HTERT RPE-1 (cell line): Measurements from ENCODE around the gene PACS2.
"Not testable (repeated sequence)": the region's sequence is repeated elsewhere in the genome, so short reads cannot be mapped to it uniquely, and the experiment has no call there.

ENCODE experiments used
- in situ Hi-C: fragments of 300-500 bp; cut with MboI; formaldehyde crosslinking; loops from 4 replicates; pipeline ENCODE4 v1.14.3; 2020; ENCODE audit warnings: low sequenced_read_pairs

PACS2 gene

DNA sequence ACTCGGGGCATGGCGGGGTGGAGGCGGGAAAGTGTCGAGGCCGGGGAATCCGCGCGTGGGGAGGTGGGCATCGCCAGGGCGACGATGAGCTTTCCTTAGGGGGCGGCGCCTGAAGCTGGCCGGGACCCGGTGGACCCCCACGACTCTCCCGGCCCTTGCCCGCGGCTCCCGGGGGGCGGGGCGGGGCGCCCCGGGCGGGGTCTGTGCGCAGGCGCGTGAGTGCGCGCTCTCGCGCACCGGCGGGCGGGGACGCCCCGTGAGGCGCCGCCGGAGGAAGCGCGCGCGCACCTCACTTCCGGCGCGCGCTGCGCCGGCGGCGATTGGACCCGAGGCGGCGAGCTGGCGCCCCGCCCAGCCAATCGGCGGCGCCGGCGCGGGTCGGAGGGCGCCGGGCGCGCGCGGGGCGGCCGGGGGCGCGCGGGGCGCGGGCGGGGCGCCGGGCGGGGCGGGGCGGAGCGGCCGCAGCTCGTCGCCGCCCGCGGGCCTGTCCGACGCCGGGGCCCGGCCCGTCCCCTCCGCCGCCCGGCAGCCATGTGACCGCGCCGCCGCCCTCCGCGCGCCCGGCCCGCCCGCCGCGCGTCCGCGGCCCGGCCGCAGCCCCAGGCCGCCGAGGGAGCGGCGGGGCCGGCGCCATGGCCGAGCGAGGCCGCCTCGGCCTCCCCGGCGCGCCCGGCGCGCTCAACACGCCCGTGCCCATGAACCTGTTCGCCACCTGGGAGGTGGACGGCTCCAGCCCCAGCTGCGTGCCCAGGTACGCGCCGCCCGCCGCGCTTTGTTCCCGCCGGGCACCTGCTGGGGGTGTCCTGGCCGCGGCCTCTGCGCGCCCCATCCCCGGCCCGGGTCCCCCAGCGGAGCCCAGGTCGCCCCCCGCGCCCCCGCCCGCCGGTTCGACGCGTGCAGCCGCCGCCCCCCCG lies at the start of gene PACS2:
Gene PACS2 (plus strand): TSS at position 462 of the 914 bp plus-strand sequence. CDS start 171 bp downstream, at position 633.
- in situ Hi-C loops, result no loop called here

DNA sequence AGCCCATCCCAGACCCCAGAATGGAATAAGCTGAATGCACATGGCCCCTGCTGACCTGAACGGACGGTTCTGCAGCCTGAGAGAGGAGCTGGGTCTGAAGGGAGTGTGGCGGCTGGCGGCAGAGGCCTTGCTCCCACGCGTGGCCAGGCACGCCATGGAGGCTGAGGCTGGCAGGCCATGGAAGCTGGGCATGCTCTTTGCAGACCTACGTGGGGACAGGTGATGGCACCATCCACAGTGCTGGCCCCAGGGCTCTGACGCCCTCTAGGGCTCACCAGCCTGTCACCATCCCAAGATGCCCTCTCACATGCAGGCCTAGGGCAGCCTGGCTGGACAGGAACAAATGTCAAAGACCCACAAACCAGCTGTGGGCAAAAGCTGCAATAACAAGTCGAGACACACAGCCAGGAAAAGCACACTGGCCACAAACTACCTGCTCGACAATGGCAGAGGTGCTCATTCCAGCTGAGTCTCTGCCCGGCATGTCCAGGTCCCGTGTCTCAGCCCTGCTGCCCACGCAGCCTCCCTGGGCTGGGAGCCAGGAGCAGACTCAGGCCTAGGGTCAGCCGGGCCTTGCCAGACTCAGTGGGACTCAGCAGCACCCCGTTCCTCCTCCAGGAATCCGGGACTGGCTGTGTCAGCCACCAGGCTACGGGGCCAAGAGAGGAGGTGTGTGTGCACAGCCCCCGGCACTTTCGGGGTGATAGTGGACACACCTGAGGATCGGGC lies 46.6 kb upstream of the PACS2 start:
- in situ Hi-C loops, result no loop called here

DNA sequence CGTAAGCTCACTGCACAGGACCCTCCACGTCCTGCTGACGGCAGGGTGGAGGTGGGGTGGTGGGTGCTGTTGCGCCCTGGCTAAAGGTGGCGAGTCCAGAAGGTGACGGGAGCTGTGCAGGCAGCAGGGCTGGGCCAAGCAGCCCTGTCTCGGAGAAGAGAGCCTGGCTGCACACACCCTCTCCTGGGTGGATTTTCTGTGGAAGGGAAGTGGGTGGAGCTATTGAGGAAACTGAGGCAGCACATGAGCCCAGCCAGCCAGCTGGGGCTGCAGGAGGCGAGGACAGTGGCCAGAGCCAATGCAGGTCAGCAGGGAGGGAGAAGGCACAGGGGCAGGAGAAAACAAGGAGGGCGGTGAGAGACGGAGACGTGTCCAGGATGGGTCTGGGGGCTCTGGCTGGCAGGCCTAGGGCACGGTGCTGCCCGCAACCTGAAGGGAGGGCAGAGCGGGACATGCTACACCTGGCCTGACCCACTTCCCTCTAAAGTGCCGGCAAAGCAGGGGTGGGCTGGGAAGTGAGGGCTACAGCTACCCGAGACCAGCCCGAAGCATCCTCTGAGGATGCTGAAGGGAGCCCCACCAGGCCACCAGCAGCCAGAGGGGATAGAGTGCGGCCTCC lies 45.7 kb upstream of the PACS2 start:
- in situ Hi-C loops, result no loop called here

DNA sequence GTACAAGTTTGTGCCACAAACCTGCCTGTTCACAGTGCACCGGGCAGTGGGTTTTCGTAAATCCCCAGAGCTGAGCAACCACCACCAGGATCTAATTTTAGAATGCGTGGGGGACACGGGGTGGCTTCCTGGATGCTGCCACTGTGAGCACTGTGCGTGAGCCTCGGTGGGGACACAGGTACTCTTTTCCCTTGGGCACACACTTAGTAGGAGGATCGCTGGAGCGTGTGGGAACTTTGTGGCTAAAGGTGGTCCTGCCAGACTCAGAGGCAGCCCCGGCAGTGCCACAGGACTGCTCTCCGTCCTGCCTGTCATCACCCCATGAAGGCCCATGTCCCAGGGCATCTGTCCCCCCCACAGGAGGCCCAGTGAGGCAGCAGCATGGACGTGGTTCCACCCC lies 45.1 kb upstream of the PACS2 start:
- in situ Hi-C loops, result no loop called here

DNA sequence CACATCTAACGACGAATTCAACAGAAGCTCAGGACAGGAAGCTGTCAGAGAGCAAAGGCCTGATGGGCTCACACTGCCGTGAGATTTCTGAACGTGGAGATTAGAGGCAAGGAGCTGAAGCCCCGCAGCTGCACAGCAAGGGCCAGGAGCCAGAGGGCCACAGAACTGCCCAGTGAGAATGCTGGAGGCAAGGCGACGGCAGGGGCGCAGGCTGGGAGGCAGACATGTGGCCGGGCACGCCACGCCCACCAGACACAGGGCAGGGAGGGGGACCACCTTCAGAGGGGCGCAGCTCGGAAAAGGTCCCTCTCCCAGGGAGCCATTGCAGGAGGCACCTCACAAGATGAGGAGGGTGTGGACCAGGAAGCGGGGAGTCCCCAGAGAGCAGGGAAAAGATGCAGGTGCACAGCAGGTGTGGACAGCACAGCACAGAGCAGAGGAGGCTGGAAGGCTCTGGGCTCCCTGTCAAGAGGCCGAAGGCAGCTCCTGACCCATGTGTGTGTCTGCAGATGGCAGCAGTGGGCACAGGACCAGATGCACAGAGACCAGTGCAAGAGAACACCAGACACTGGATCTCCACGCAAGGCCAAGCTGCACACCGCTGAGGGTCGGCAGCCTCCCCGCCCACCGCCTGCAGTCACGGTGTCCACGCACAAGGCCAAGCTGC lies 43.2 kb upstream of the PACS2 start:
- in situ Hi-C loops, result no loop called here

- in situ Hi-C loops, result no loop called here
Measured at GRCh38 chr14:105272623-105273022, 41.9 kb upstream of the PACS2 start.

GRCh38 chr14:105273062-105273461 lies 41.5 kb upstream of the PACS2 start:
- in situ Hi-C loops, result no loop called here

- in situ Hi-C loops, result no loop called here
Measured at GRCh38 chr14:105274637-105275036, 39.9 kb upstream of the PACS2 start.

DNA sequence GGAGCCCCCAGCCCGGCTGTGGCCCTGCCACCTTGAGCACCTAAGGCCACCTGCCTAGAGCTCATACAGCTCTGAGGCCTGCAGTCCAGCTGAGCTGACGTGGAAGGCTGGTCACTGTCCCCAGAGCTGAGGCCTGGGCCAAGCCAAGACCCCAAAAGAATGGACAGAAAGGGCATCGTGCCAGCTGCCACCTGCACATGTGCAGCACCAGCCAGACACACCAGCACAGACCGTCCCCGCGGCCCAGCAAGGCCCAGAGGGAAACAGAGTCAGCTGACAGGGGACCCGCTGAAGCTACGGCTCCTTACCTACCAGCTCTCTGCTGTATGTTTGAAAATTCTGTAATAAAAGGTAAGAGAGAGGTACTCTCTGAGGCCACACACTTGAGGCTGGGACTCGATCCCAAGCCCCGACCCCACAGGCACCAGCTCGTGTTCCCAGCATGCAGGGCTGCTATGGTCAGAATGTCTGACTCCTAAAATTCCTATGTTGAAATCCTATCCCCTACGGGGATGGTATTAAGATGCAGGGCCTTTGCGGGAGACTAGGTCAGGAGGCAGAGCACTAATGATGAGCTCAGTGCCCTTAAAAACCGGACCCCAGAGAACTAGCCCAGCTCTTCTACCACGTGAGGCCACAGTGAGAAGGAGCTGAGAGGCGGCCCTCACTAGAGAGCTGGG lies 39.1 kb upstream of the PACS2 start:
- in situ Hi-C loops, result no loop called here

GRCh38 chr14:105277448-105277847 lies 37.1 kb upstream of the PACS2 start:
- in situ Hi-C loops, result not testable (repeated sequence)

DNA sequence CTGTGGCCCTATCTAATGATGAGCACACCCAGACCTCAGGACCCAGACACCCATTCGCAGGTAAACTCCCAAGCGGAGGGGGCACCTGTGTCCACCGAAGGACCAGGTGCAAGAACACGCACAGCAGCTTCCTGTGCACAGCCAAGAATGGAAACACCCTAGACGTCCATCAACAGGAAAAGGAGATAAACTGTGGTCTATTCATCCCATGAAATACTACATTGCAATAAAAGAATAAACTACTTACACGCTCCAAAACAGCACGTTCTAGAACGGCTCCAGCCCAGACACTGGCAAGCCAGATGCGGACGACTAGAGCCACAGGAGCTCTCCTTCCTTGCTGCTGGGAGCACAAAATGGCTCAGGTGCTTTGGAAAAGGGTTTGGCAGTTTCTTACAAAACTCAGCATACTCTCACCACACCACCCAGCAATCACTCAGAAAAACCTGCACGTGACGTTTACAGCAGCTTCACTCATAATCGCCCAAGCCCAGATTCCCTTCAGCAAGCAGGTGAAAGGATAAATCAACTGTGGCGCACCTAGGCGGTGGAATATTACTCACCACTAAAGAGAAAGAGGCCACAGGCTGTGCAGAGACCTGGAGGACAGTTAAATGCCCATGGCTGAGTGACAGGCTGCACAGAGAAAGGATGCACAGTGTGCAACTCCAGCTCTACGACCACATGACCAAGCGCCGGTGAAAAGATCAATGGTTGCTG lies 34.7 kb upstream of the PACS2 start:
- in situ Hi-C loops, result no loop called here

DNA sequence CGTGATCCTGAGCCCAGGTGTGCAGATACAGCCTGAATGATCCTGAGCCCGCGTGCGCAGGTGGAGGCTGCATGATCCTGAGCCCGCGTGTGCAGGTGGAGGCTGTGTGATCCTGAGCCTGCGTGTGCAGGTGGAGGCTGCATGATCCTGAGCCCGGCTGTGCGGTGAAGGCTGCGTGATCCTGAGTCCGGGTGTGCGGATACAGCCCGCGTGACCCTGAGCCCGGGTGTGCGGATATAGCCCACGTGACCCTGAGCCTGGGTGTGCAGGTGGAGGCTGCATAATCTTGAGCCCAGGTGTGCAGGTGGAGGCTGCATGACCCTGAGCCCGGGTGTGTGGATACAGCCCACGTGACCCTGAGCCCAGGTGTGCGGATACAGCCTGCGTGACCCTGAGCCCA lies 34.0 kb upstream of the PACS2 start:
- in situ Hi-C loops, result no loop called here

DNA sequence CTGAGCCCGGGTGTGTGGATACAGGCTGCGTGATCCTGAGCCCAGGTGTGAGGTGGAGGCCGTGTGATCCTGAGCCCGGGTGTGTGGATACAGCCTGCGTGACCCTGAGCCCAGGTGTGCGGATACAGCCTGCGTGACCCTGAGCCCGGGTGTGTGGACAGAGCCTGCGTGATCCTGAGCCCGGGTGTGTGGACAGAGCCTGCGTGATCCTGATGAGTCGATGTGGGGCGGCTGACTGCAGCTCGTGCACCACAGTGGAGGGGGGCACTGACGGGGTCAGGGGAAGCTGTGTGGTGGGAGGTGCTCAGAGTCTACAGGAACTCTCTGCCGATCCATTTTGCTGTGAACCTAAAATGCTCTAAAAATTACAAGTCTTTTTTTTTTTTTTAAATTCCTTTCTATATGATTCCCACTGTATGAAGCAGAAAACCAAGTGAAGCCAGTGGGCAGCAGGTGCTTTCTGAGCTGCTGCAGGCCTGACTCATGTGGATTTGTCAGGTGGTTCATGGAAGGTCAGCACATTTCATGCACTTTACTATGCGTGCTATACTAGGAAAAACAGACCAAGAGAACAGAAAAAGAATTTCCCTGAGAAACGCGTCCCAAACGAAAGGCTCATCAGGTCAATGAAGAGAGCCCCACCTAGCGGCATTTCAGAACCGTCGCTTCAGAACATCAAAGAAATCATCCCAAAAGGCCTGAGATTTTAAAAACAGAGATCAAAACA lies 33.0 kb upstream of the PACS2 start:
- in situ Hi-C loops, result no loop called here

DNA sequence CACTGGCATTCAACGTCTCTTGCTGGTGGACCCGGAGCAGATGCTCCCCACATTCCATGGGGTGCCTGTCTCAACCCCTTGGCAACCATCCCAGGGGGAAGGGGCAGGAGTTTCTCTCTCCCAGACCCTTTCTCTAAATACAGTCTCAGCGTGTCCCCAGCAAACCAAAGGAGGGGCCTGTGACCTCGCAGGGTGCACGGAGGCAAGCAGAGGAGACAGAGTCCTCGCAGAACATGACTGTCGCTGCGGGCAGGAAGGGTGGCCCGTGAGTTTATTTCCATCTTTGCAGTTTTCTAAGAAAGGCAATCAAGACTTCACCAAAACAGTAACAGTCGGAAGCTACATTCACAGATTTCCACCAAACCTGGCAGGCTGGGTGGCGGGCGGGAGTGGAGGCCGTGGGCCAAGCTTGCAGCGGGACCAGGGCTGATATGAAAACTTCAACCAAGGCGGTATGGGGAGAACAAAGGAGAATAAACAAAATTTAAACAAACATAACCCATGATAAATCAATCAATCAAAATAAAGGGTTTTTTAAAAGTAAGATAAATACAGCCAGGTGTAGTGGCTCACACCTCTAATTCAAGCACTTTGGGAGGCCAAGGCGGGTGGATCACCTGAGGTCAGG lies 32.3 kb upstream of the PACS2 start:
- in situ Hi-C loops, result no loop called here

DNA sequence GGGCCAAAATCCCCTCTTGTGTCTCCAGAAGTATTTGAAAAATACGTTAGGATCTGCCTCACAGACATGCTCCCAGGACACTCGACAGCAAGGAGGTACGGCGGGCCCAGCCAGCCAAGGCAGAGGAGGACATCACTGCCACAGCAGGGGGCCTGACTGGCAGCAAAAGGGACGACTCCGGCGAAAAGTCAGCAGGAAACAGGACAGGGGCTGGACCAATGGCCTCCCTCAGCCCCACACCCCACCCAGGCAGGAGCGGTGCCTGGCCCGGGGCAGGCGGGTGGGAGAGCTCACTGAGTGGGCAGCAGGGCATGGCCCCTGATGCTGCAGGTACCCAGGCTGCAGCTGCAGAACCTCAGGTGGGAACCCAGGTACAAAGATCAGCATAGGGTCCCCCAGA lies 31.5 kb upstream of the PACS2 start:
- in situ Hi-C loops, result no loop called here

DNA sequence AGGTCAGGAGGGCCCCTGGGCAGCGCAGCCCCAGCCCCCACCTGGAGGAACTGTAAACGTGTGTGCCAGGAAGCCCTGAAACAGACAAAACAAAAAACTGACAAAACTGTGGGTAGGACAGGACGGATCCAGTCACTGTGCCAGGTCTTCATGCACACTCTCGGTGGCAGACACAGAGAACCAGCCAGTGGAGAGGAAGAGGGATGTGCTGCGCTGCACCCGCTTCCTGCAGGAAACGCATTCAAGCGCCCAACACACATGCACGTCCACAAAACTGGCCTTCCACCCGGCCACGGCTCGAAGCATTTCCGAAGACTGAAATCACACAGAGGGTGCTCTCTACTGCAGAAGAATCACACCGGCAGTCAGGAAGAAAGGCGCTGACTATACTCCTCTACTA lies 30.6 kb upstream of the PACS2 start:
- in situ Hi-C loops, result no loop called here

DNA sequence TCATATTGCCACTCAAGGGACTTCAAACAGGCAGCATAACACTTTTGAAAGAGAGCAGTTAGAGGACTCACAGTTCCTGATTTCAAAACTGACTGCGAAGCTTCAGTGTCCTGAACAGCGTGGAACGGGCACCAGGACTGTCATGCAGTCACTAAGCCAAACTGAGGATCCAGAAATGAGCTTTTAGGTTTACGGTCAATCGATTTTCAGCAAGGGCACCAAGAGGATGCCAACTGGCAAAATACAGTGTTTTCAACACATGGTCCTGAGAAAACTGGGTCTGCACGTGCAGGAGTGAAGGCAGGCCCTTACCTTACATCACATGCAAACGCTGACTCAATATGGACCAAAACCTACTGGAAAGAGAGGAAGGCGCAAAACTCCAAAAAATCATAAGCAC lies 29.4 kb upstream of the PACS2 start:
- in situ Hi-C loops, result no loop called here

DNA sequence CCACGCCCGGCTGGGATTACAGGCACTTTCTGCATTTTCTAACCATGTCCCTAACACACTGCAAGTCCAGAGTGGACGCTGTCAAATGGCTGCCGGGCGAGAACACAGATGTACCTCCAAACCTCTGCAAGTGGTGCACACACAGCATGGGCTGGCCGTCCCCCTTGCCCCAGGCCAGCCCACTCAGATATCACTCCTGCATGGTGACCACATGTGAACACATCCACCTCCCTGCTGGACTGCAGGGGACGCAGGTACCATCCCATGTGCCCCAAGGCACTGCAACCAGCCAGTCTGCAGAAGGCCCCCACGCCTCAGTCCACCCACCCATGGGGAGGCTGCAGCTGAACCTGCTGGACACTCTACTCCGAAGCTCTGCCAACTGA lies 27.8 kb upstream of the PACS2 start:
- in situ Hi-C loops, result no loop called here
